GM12892 (cell line): ENCODE measurements around the gene TRUB1.

Source experiments
- DNase-seq: peaks from one replicate; pipeline ENCODE4 v3.0.0; 2011; ENCODE audit not compliant: insufficient read length
- FAIRE-seq: peaks from 2 replicates; lab custom pipeline; 2011; peaks lifted over from hg19 to GRCh38; lab: Jason Lieb, UNC
- POLR2A ChIP-seq: IDR thresholded peaks from 2 replicates; pipeline ENCODE4 v1.6.1; 2011; ENCODE audit warnings: low read depth, low read length, control low read depth
- POLR2AphosphoS5 ChIP-seq: IDR thresholded peaks from 2 replicates; pipeline ENCODE4 v1.6.1; 2011; ENCODE audit warnings: low read depth, low read length, control low read depth
- TAF1 ChIP-seq: IDR thresholded peaks from 2 replicates; pipeline ENCODE4 v1.6.1; 2011; ENCODE audit warnings: low read depth, mild to moderate bottlenecking, control low read depth, low read length, borderline replicate concordance

Gene TRUB1

GRCh38 chr10:114957122-114957521, 19.1 kb downstream of the TRUB1 start:
- peak; percentile 62 for FAIRE-seq
- no peak for DNase-seq
- TF ChIP-seq POLR2AphosphoS5 (no peak), POLR2A (no peak), TAF1 (no peak)

- FAIRE-seq (no peak), DNase-seq (no peak)
- no peak for TF ChIP-seq TAF1
- no peak for TF ChIP-seq POLR2A
- no peak for TF ChIP-seq POLR2AphosphoS5
Observed at GRCh38 chr10:114957673-114958072, 19.7 kb downstream of the TRUB1 start.

- DNase-seq (no peak), FAIRE-seq (no peak)
- TF ChIP-seq POLR2A (no peak), TAF1 (no peak), POLR2AphosphoS5 (no peak)
Observed at GRCh38 chr10:114962441-114962840, 24.4 kb downstream of the TRUB1 start.

GRCh38 chr10:114963908-114964307, 25.9 kb downstream of the TRUB1 start:
- FAIRE-seq, result no peak
- DNase-seq, result no peak
- no peak for TF ChIP-seq POLR2AphosphoS5
- TF ChIP-seq POLR2A, result no peak
- no peak for TF ChIP-seq TAF1

GRCh38 chr10:114967071-114967470, 29.1 kb downstream of the TRUB1 start:
- TF ChIP-seq TAF1, result no peak
- TF ChIP-seq POLR2A, result no peak
- no peak for TF ChIP-seq POLR2AphosphoS5
- DNase-seq (no peak), FAIRE-seq (peak; percentile 33)

GRCh38 chr10:114970515-114970914, 32.5 kb downstream of the TRUB1 start:
- no peak for TF ChIP-seq TAF1
- no peak for TF ChIP-seq POLR2A
- no peak for TF ChIP-seq POLR2AphosphoS5
- no peak for DNase-seq
- peak; percentile 69 for FAIRE-seq

GRCh38 chr10:114973306-114973705, 35.3 kb downstream of the TRUB1 start:
- no peak for DNase-seq
- TF ChIP-seq POLR2A (no peak), POLR2AphosphoS5 (no peak), TAF1 (no peak)
- no peak for FAIRE-seq

- TF ChIP-seq TAF1 (no peak), POLR2AphosphoS5 (no peak), POLR2A (no peak)
- no peak for DNase-seq
- FAIRE-seq, result no peak
Observed at GRCh38 chr10:114973997-114974396, 36.0 kb downstream of the TRUB1 start.

- FAIRE-seq (no peak), DNase-seq (no peak)
- no peak for TF ChIP-seq POLR2A
- TF ChIP-seq POLR2AphosphoS5, result no peak
- TF ChIP-seq TAF1, result no peak
Observed at GRCh38 chr10:114974625-114975024, 36.6 kb downstream of the TRUB1 start.

GRCh38 chr10:114975091-114975490, 37.1 kb downstream of the TRUB1 start:
- DNase-seq (no peak), FAIRE-seq (peak; percentile 9)
- TF ChIP-seq POLR2A, result no peak

GRCh38 chr10:114982989-114983388, 45.0 kb downstream of the TRUB1 start:
- FAIRE-seq, result no peak

GRCh38 chr10:114987995-114988394, 50.0 kb downstream of the TRUB1 start:
- FAIRE-seq (no peak), DNase-seq (no peak)
- TF ChIP-seq POLR2A (no peak), POLR2AphosphoS5 (no peak), TAF1 (no peak)

More at GRCh38 chr10:114982989-114983388, 45.0 kb downstream of the TRUB1 start:
- TF ChIP-seq TAF1, result no peak
- no peak for TF ChIP-seq POLR2A
- TF ChIP-seq POLR2AphosphoS5, result no peak
- no peak for DNase-seq

GRCh38 chr10:114990586-114990985, 52.6 kb downstream of the TRUB1 start:
- DNase-seq (no peak), FAIRE-seq (no peak)
- no peak for TF ChIP-seq POLR2A
- no peak for TF ChIP-seq POLR2AphosphoS5
- TF ChIP-seq TAF1, result no peak

- DNase-seq (no peak), FAIRE-seq (no peak)
- TF ChIP-seq TAF1, result no peak
- no peak for TF ChIP-seq POLR2A
- TF ChIP-seq POLR2AphosphoS5, result no peak
Observed at GRCh38 chr10:114990991-114991390, 53.0 kb downstream of the TRUB1 start.
